ENCODE results near the gene CRACR2A. TPM values are rescaled to one million over a fixed set of nuclear protein-coding genes. Genes with fewer than 3 reads are reported as not detected.

The CRACR2A gene
- total and polyA plus RNA-seq, 2 donors from 2014 or later = 0.22 to 6.1 TPM

GRCh38 chr12:3681595-3682061, 71.3 kb downstream of the CRACR2A start:
- FAIRE-seq (no peak), DNase-seq (no peak)
- no peak overlapping the region for H3K9ac ChIP-seq (ENCODE audit: low read length in 3 of 3)
- H3K27me3 ChIP-seq (ENCODE audit: control insufficient read depth, insufficient read depth, low read length) = no peaks in the 10 kb centered on the region
- H3K27ac ChIP-seq (ENCODE audit: low read depth in 2 of 2, low read length in 2 of 2) = no peak overlapping the region
- H3K4me1 ChIP-seq (ENCODE audit: control insufficient read depth in 2 of 3, insufficient read depth in 2 of 3, low read depth in 1 of 3, low read length in 3 of 3) = no peaks in the 10 kb centered on the region
- intact Hi-C loops (cut with DNase I) = no loop called here
- no peak overlapping the region for H3K4me3 ChIP-seq (ENCODE audit: low read length in 3 of 3)
- no peaks in the 10 kb centered on the region for H3K9me3 ChIP-seq (ENCODE audit: control insufficient read depth in 2 of 3, insufficient read depth in 1 of 3, low read length in 3 of 3)
- no peaks in the 10 kb centered on the region for H3K36me3 ChIP-seq (ENCODE audit: control insufficient read depth in 2 of 3, insufficient read depth in 3 of 3, low read length in 3 of 3)
- TF ChIP-seq CTCF (IDR thresholded peaks at IDR 0.05; ENCODE audit: borderline replicate concordance, extremely low read depth, insufficient read depth) = no peak

- Histone ChIP-seq H3K9me3 (ENCODE audit: control insufficient read depth in 2 of 3, insufficient read depth in 1 of 3, low read length in 3 of 3) (no peaks in the 10 kb centered on the region), H3K27ac (ENCODE audit: low read depth in 2 of 2, low read length in 2 of 2) (no peak overlapping the region), H3K4me1 (ENCODE audit: control insufficient read depth in 2 of 3, insufficient read depth in 2 of 3, low read depth in 1 of 3, low read length in 3 of 3) (no peaks in the 10 kb centered on the region), H3K36me3 (ENCODE audit: control insufficient read depth in 2 of 3, insufficient read depth in 3 of 3, low read length in 3 of 3) (no peaks in the 10 kb centered on the region), H3K9ac (ENCODE audit: low read length in 3 of 3) (no peak overlapping the region), H3K4me3 (ENCODE audit: low read length in 3 of 3) (no peak overlapping the region), H3K27me3 (ENCODE audit: control insufficient read depth, insufficient read depth, low read length) (no peaks in the 10 kb centered on the region)
- DNase-seq = peak in 2 of 5 donors; percentile 32 to 65
- no peak for FAIRE-seq
- peak; percentile 7 for TF ChIP-seq CTCF (IDR thresholded peaks at IDR 0.05; ENCODE audit: borderline replicate concordance, extremely low read depth, insufficient read depth)
- intact Hi-C loops (cut with DNase I) = no loop called here
Measured at GRCh38 chr12:3680919-3681594, 71.9 kb downstream of the CRACR2A start.

- H3K9me3 ChIP-seq (ENCODE audit: control insufficient read depth in 2 of 3, insufficient read depth in 1 of 3, low read length in 3 of 3) = no peaks in the 10 kb centered on the region
- DNase-seq (no peak), FAIRE-seq (no peak)
- H3K27ac ChIP-seq (ENCODE audit: low read depth in 2 of 2, low read length in 2 of 2) = no peak overlapping the region
- H3K9ac ChIP-seq (ENCODE audit: low read length in 3 of 3) = no peak overlapping the region
- H3K4me1 ChIP-seq (ENCODE audit: control insufficient read depth in 2 of 3, insufficient read depth in 2 of 3, low read depth in 1 of 3, low read length in 3 of 3) = no peaks in the 10 kb centered on the region
- H3K4me3 ChIP-seq (ENCODE audit: low read length in 3 of 3) = no peak overlapping the region
- intact Hi-C loops (cut with DNase I) = no loop called here
- no peaks in the 10 kb centered on the region for H3K27me3 ChIP-seq (ENCODE audit: control insufficient read depth, insufficient read depth, low read length)
- TF ChIP-seq CTCF (IDR thresholded peaks at IDR 0.05; ENCODE audit: borderline replicate concordance, extremely low read depth, insufficient read depth) = no peak
- no peaks in the 10 kb centered on the region for H3K36me3 ChIP-seq (ENCODE audit: control insufficient read depth in 2 of 3, insufficient read depth in 3 of 3, low read length in 3 of 3)
Measured at GRCh38 chr12:3679831-3680230, 73.1 kb downstream of the CRACR2A start.
